Measurements from ENCODE around the gene POLE2. TPM values are rescaled to one million over a fixed set of nuclear protein-coding genes. Genes with fewer than 3 reads are reported as not detected.
A peak's percentile ranks its signal among the peaks of the same experiment; 100 is the strongest.
"Not testable (repeated sequence)": the region's sequence is repeated elsewhere in the genome, so short reads cannot be mapped to it uniquely, and the experiment has no call there.

Gene POLE2
- total RNA-seq (2014; rRNA removed; shearing (Covaris generic)) (26.3 and 28.6 TPM in 2 replicates), total RNA-seq (2022) (30.3 and 36.8 TPM in 2 replicates), Bru-seq, nascent RNA (percentile 76 among the genes with signal in this experiment), BruChase-seq, experiment 1, labeled RNA remaining after a 6-hour chase (percentile 69 among the genes with signal in this experiment), BruChase-seq, experiment 2, labeled RNA remaining after a 2-hour chase (percentile 73 among the genes with signal in this experiment)
- long read RNA-seq, transcript POLE2-201 (19 exons, 1,776 nt), result major isoform, 10 of 48 reads
- long read RNA-seq, partial matches to known transcripts, result 0 of 48 reads
- long read RNA-seq, other reads (novel, unspliced or antisense), result 36 of 48 reads

DNA sequence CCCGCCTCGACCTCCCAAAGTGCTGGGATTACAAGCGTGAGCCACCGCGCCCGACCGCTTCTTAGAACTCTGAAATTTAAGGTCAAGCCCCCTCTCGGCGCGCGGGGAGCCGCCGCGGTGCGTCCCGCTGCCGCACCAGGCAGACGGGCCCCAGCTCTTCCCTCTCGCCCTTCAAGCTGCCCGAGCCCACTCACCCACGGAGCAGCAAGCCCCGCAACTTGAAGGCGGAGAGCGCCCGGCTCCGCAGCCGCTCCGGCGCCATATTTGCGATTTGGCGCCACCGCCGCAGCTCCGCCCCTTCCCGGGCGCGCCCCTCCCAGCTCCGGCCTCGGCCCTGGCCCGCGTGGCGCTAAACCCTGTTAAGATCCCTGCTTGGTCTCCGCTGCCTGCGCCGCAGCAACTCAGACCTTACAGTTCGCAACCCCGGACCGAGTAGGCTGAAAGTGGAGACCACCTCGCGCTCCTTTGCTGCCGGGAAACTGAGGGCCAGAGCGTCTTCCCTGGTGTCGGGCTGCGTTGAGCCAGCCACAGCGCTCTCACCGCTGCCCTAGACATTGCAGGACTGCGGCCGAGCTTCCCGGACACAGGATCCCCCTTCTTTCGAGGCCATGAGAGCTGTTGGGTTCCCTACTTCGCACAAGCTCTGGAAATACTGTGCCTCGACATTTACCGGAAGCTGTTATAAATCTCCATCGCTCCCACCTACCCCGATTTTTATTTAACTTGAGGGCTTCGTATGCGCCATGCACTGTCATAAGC is at the start of gene POLE2:
TSS of gene POLE2 (minus strand) at position 273 of the 759 bp plus-strand sequence. CDS start at position 262, 11 bp downstream.
- DNase-seq (ENCODE audit: low spot score), result peak; percentile 85
- CTCF ChIA-PET (ENCODE audit: unreplicated experiment), result no interaction called here
- Histone ChIP-seq H3K9me3 (ENCODE audit: low read length) (no peaks in the 10 kb centered on the region), H2AFZ (ENCODE audit: low read length) (peak within 1 kb of the TSS; percentile 95), H3K4me3 (ENCODE audit: low read depth, low read length, poor library complexity, severe bottlenecking) (peak within 1 kb of the TSS; percentile 82), H3K4me1 (ENCODE audit: insufficient read depth, low read length, poor library complexity, severe bottlenecking) (peaks cover 41% of the 10 kb centered on the region), H3K79me2 (ENCODE audit: insufficient read depth, low read depth, low read length) (peaks cover 27% of the 10 kb centered on the region), H3K27ac (ENCODE audit: low read depth, low read length, poor library complexity, severe bottlenecking) (peak within 1 kb of the TSS; percentile 41), H3K4me2 (ENCODE audit: low read length) (peak within 1 kb of the TSS; percentile 91), H4K20me1 (ENCODE audit: insufficient read depth, low read length) (no peaks in the 10 kb centered on the region), H3K36me3 (ENCODE audit: insufficient read depth, low read length) (peaks cover 10% of the 10 kb centered on the region), H3K9me2 (ENCODE audit: insufficient read depth, low read length) (no peaks in the 10 kb centered on the region)
- TF ChIP-seq EZH2phosphoT487 (IDR thresholded peaks at IDR 0.05; ENCODE audit: borderline replicate concordance, low read depth, low read length), result no peak
- TF ChIP-seq, protein P1, sequence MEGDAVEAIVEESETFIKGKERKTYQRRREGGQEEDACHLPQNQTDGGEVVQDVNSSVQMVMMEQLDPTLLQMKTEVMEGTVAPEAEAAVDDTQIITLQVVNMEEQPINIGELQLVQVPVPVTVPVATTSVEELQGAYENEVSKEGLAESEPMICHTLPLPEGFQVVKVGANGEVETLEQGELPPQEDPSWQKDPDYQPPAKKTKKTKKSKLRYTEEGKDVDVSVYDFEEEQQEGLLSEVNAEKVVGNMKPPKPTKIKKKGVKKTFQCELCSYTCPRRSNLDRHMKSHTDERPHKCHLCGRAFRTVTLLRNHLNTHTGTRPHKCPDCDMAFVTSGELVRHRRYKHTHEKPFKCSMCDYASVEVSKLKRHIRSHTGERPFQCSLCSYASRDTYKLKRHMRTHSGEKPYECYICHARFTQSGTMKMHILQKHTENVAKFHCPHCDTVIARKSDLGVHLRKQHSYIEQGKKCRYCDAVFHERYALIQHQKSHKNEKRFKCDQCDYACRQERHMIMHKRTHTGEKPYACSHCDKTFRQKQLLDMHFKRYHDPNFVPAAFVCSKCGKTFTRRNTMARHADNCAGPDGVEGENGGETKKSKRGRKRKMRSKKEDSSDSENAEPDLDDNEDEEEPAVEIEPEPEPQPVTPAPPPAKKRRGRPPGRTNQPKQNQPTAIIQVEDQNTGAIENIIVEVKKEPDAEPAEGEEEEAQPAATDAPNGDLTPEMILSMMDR (conservative IDR thresholded peaks at IDR 0.05; ENCODE audit: low read length), result peak; percentile 27; the same call in 1 of the 2 replicates
- POLR2A ChIA-PET, result interaction anchor here (0.6 to 2.4 kb wide), 4 partner anchors 15 to 811 kb away, joined by 3 to 7 read pairs (median 4); no protein-coding TSS in a partner anchor
- no TSS peak for BruUV-seq (replicated peaks)
- intact Hi-C loops (cut with micrococcal nuclease; ENCODE audit: unreplicated experiment), result loop anchor here (2.0 kb wide), 2 partner anchors 53 to 81 kb away; partner anchors contain the start of genes DNAAF2 and KLHDC2

DNA sequence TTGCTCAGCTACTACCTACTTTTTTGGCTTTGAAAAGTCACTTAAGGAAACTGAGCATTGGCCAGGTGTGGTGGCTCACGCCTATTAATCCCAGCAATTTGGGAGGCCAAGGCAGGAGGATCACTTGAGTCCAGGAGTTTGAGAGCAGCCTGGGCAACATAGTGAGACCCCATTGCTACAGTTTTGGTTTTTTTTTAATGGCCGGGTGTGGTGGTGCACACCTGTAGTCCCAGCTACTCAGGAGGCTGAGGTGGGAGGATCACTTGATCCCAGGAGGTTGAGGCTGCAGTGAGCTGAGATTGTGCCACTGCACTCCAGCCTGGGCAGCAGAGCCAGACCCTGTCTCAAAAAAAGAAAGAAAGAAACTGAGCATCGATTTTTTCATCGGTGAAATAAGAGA is 47.7 kb upstream of the POLE2 start:
- H3K9me2 ChIP-seq (ENCODE audit: insufficient read depth, low read length); H3K4me2 ChIP-seq (ENCODE audit: low read length); intact Hi-C loops (cut with micrococcal nuclease; ENCODE audit: unreplicated experiment); BruUV-seq (replicated peaks); H2AFZ ChIP-seq (ENCODE audit: low read length); H3K4me3 ChIP-seq (ENCODE audit: low read depth, low read length, poor library complexity, severe bottlenecking); H3K79me2 ChIP-seq (ENCODE audit: insufficient read depth, low read depth, low read length); H3K9me3 ChIP-seq (ENCODE audit: low read length); CTCF ChIA-PET (ENCODE audit: unreplicated experiment); H4K20me1 ChIP-seq (ENCODE audit: insufficient read depth, low read length); H3K4me1 ChIP-seq (ENCODE audit: insufficient read depth, low read length, poor library complexity, severe bottlenecking); H3K36me3 ChIP-seq (ENCODE audit: insufficient read depth, low read length); H3K27ac ChIP-seq (ENCODE audit: low read depth, low read length, poor library complexity, severe bottlenecking); DNase-seq (ENCODE audit: low spot score): not testable (repeated sequence)
- POLR2A ChIA-PET, result interaction anchor here (0.5 to 1.1 kb wide), 3 partner anchors 11 to 963 kb away, joined by 3 read pairs; no protein-coding TSS in a partner anchor

DNA sequence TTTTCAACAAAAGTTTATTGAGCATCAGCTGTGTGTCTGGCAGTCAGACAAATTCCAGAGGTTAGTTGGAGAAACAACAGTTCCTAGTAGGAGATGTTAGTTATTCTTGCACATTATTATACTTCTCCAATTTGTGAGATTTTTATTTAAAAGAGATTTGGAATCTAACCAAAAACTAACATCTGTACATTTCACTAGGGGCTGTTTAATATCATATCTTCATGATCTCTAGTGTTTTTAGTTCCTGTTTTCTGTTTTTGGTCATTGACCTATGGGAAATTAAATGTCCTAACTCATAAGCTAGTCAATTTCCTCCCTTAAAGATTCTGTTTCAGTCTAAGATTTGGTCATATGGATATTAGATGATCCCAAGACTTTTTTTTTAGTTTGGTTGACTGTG is 45.8 kb upstream of the POLE2 start:
- Histone ChIP-seq H3K9me2 (ENCODE audit: insufficient read depth, low read length) (no peaks in the 10 kb centered on the region), H4K20me1 (ENCODE audit: insufficient read depth, low read length) (no peaks in the 10 kb centered on the region), H3K4me1 (ENCODE audit: insufficient read depth, low read length, poor library complexity, severe bottlenecking) (no peaks in the 10 kb centered on the region), H3K9me3 (ENCODE audit: low read length) (no peaks in the 10 kb centered on the region), H3K79me2 (ENCODE audit: insufficient read depth, low read depth, low read length) (no peaks in the 10 kb centered on the region), H3K27ac (ENCODE audit: low read depth, low read length, poor library complexity, severe bottlenecking) (no peak overlapping the region), H3K4me3 (ENCODE audit: low read depth, low read length, poor library complexity, severe bottlenecking) (no peak overlapping the region), H3K4me2 (ENCODE audit: low read length) (no peak overlapping the region), H2AFZ (ENCODE audit: low read length) (no peak overlapping the region), H3K36me3 (ENCODE audit: insufficient read depth, low read length) (no peaks in the 10 kb centered on the region)
- no TSS peak for BruUV-seq (replicated peaks)
- no peak for DNase-seq (ENCODE audit: low spot score)
- intact Hi-C loops (cut with micrococcal nuclease; ENCODE audit: unreplicated experiment), result no loop called here
- POLR2A ChIA-PET, result interaction anchor here (0.5 to 0.7 kb wide), 2 partner anchors 23 to 26 kb away, joined by 3 to 4 read pairs; no protein-coding TSS in a partner anchor
- TF ChIP-seq, protein P1 (conservative IDR thresholded peaks at IDR 0.05; ENCODE audit: low read length), result no peak
- TF ChIP-seq EZH2phosphoT487 (IDR thresholded peaks at IDR 0.05; ENCODE audit: borderline replicate concordance, low read depth, low read length), result no peak
- CTCF ChIA-PET (ENCODE audit: unreplicated experiment), result no interaction called here

All from OCI-LY7 (cell line).